Mucosa of descending colon (tissue), 3 donors: ENCODE results near the gene IMMP2L. TPM values are rescaled to one million over a fixed set of nuclear protein-coding genes. Genes with fewer than 3 reads are reported as not detected.

ENCODE experiments used
- ATAC-seq: fragments of 200-7000 bp; cut with Tn5 transposase; one replicate; pipeline ENCODE4 v1.9.1; 2020; ENCODE audit warnings: mild to moderate bottlenecking, moderate library complexity
- DNase-seq, 3 donors: peaks; one replicate each; pipeline ENCODE4 v3.0.0-alpha.2; 2020
- H3K36me3 ChIP-seq: fragments of 200-600 bp; one replicate; pipeline ENCODE4 v1.8.0; 2021; ENCODE audit warnings: low read depth, mild to moderate bottlenecking
- H3K4me1 ChIP-seq: fragments of 200-600 bp; one replicate; pipeline ENCODE4 v1.8.0; 2021; ENCODE audit warnings: low read depth, mild to moderate bottlenecking
- H3K4me3 ChIP-seq: fragments of 200-600 bp; one replicate; pipeline ENCODE4 v1.8.0; 2021; ENCODE audit warnings: mild to moderate bottlenecking
- H3K9me3 ChIP-seq: fragments of 200-600 bp; one replicate; pipeline ENCODE4 v1.8.0; 2021; ENCODE audit warnings: mild to moderate bottlenecking
- CTCF ChIP-seq: fragments of 200-600 bp; IDR thresholded peaks from one replicate; pipeline ENCODE4 v1.8.0; 2022; ENCODE audit warnings: antibody characterized with exemption, mild to moderate bottlenecking
- intact Hi-C, 2 donors: fragments of 100-400 bp; cut with DNase I in 1 of 2; cut with micrococcal nuclease in 1 of 2; formaldehyde crosslinking; loops; one replicate each; pipeline versions ENCODE4 v1.11.0 to v1.11.1; 2022; cut with DNase I, micrococcal nuclease
- total RNA-seq, 3 donors: library from RNA; stranded (reverse); fragmentation: NEBNext Ultra II Directional in 2 of 3; extraction: Animal tissue kit (Norgen Biotek cat#: 25700) in 2 of 3; gene quantifications; one replicate each; pipeline versions ENCODE4 v1.2.1 to v1.2.4, GENCODE V29; 2021 to 2023
- donor health status: DM: no; HTN: no; CAD: no; lungs with moderate emphysema.
- donor health status: DM: no; HTN: no; CAD: no.
- donor health status: DM: no; HTN: yes; CAD: no.

Gene IMMP2L
- total RNA-seq, 3 donors from 2014 or later: 12.1 to 20.7 (median 17.7) TPM

- no peak for ATAC-seq
- Histone ChIP-seq H3K36me3 (no peaks in the 10 kb centered on the region), H3K9me3 (no peaks in the 10 kb centered on the region), H3K4me1 (no peaks in the 10 kb centered on the region), H3K4me3 (no peak overlapping the region)
- no peak for DNase-seq
- no peak for TF ChIP-seq CTCF
- intact Hi-C loops: no loop called here
Measured at GRCh38 chr7:111229916-111230315, 332.4 kb downstream of the IMMP2L start.

- H3K4me1 ChIP-seq: no peaks in the 10 kb centered on the region
- H3K36me3 ChIP-seq: no peaks in the 10 kb centered on the region
- ATAC-seq (no peak), DNase-seq (no peak)
- no peak for TF ChIP-seq CTCF
- no peak overlapping the region for H3K4me3 ChIP-seq
- intact Hi-C loops: no loop called here
- no peaks in the 10 kb centered on the region for H3K9me3 ChIP-seq
Measured at GRCh38 chr7:111229181-111229740, 333.0 kb downstream of the IMMP2L start.

- Histone ChIP-seq H3K9me3 (no peaks in the 10 kb centered on the region), H3K36me3 (no peaks in the 10 kb centered on the region), H3K4me1 (no peaks in the 10 kb centered on the region), H3K4me3 (no peak overlapping the region)
- TF ChIP-seq CTCF: no peak
- ATAC-seq: no peak
- intact Hi-C loops: no loop called here
- DNase-seq: no peak
Measured at GRCh38 chr7:111228437-111228836, 333.9 kb downstream of the IMMP2L start.

- H3K4me3 ChIP-seq: no peak overlapping the region
- H3K9me3 ChIP-seq: no peaks in the 10 kb centered on the region
- TF ChIP-seq CTCF: no peak
- no peak for ATAC-seq
- no peak for DNase-seq
- no peaks in the 10 kb centered on the region for H3K4me1 ChIP-seq
- intact Hi-C loops: no loop called here
- no peaks in the 10 kb centered on the region for H3K36me3 ChIP-seq
Measured at GRCh38 chr7:111226800-111227199, 335.5 kb downstream of the IMMP2L start.

DNA sequence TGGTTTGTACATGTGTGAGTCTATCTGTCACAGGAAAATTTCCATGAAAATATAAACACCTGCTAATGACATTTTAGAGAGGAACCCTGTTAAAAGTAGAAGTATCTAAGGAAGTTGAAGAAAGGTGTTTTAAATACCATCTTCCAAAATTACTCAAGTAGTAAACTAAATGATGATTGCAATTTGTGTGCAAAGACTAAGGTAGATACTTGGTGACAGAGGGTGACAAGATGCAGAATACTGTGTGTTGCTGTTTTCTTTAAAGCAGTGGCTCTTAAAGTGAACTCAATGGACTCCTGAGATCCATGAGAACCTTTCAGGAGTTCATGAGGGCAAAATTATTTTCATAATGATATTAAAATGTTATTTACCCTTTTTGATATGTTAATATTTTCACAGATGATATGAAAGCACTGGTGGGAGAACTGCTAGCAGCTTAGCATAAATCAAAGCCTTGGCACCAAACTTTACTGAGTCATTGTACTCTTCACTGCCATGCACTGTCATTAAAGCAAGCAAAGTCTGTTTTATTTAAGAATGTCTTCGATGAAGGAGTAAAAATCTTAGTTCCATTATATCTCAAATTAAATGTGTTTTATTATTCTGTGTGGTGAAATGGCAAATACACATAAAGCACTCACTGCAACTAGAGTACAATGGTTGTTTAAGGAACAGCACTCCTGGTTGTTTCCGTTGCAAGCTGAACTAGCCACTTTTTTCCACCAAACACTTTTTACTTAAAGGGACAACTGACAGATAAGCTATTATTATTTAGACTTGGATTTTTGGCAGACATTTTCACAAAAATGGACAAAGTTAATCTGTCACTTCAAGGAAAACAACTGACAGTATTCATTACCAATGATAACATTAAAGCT lies 337.7 kb downstream of the IMMP2L start:
- no peak for DNase-seq
- Histone ChIP-seq H3K4me1 (no peaks in the 10 kb centered on the region), H3K4me3 (no peak overlapping the region), H3K9me3 (no peaks in the 10 kb centered on the region), H3K36me3 (no peaks in the 10 kb centered on the region)
- TF ChIP-seq CTCF: no peak
- no peak for ATAC-seq
- intact Hi-C loops: no loop called here
